ENCODE results near the gene TNFRSF25. TPM values are rescaled to one million over a fixed set of nuclear protein-coding genes. Genes with fewer than 3 reads are reported as not detected.
A peak's percentile ranks its signal among the peaks of the same experiment; 100 is the strongest.

The TNFRSF25 gene
- total and polyA plus RNA-seq, 2 of the 8 experiments (the other 6 are each of a cell fraction or from before 2014, with no cell fraction given) = 10.7 to 19.5 TPM

DNA sequence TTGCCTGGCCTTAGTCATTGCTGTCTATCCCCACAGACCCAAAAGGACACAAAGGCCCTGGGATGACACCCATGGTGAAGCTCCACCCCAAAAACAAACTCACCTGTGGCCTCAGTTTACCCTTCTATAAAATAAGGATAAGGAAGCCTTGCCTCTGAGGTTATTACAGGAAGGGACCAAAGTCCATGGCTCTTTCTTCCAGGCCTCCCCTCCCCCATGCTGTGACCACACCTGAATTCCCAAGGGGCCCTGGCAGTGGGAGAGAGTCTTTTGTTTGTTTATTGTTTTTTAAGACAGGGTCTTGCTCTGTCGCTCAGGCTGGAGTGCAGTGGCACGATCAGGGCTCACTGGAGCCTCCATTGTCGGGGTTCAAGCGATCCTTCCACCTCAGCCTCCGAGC is 10.5 kb upstream of the TNFRSF25 start:
- Histone ChIP-seq H2BK120ac (replicated peaks; ENCODE audit: low read depth, low read length) (no peak overlapping the region), H3K36me3 (ENCODE audit: control insufficient read depth in 2 of 4, insufficient read depth in 4 of 4, low read length in 3 of 4) (peaks cover 0 to 3% (median 0%) of the 10 kb centered on the region in 4 experiments; a peak in 2 of 8 replicates), H4K5ac (ENCODE audit: insufficient read length, low read depth, low read length) (no peak overlapping the region), H3K4me1 (replicated peaks in 1 of 4; ENCODE audit: control insufficient read depth in 3 of 4, insufficient read depth in 4 of 4, low read length in 3 of 4) (peaks cover 0 to 22% (median 14%) of the 10 kb centered on the region in 4 experiments; a peak in 6 of 7 replicates), H4K20me1 (replicated peaks in 1 of 2; ENCODE audit: control insufficient read depth in 1 of 2, insufficient read depth in 2 of 2, low read length in 2 of 2) (peaks cover 0 to 3% of the 10 kb centered on the region in 2 experiments), H3K27me3 (replicated peaks in 1 of 4; ENCODE audit: control insufficient read depth in 3 of 4, extremely low read depth in 1 of 4, insufficient read depth in 3 of 4, low read length in 3 of 4) (no peaks in the 10 kb centered on the region; a peak in 1 of 7 replicates), H3K4me3 (ENCODE audit: extremely low read depth in 1 of 4, insufficient read depth in 2 of 4, low read depth in 3 of 4, low read length in 4 of 4) (no peak overlapping the region), H2AFZ (ENCODE audit: low read length) (no peak overlapping the region), H3K14ac (ENCODE audit: insufficient read length) (no peak overlapping the region), H3K27ac (ENCODE audit: low read depth, low read length) (no peak overlapping the region), H3K56ac (replicated peaks; ENCODE audit: insufficient read length, low read depth, low read length) (no peak overlapping the region), H3K9ac (replicated peaks in 1 of 4; ENCODE audit: extremely low read depth in 1 of 4, low read depth in 3 of 4, low read length in 3 of 4) (no peak overlapping the region), H4K91ac (replicated peaks; ENCODE audit: insufficient read length, low read length) (no peak overlapping the region), H2BK12ac (ENCODE audit: low read depth, low read length) (0 out of 2 replicates have a peak overlapping the region, but pooled peaks have one; percentile 39), H3K18ac (ENCODE audit: extremely low read depth, low read length) (no peak overlapping the region), H2BK20ac (ENCODE audit: low read length) (no peak overlapping the region), H3K9me3 (ENCODE audit: insufficient read depth in 2 of 2, low read depth in 1 of 2, low read length in 1 of 2) (no peaks in the 10 kb centered on the region), H2BK15ac (ENCODE audit: low read length) (no peak overlapping the region), H2AK5ac (ENCODE audit: low read depth, low read length) (no peak overlapping the region), H3K23ac (ENCODE audit: insufficient read length) (no peak overlapping the region), H2BK5ac (ENCODE audit: low read depth, low read length) (no peak overlapping the region), H3K4me2 (ENCODE audit: insufficient read depth in 1 of 2, low read depth in 2 of 2, low read length in 2 of 2) (no peak overlapping the region), H3K23me2 (ENCODE audit: low read depth, low read length) (no peaks in the 10 kb centered on the region), H3K79me1 (ENCODE audit: low read depth, low read length) (no peaks in the 10 kb centered on the region), H3K4ac (replicated peaks; ENCODE audit: insufficient read length, low read depth, low read length) (no peak overlapping the region), H3K79me2 (ENCODE audit: control insufficient read depth in 1 of 2, insufficient read depth in 2 of 2, low read length in 2 of 2) (no peaks in the 10 kb centered on the region), H4K8ac (ENCODE audit: extremely low read depth, insufficient read depth, low read length) (no peak overlapping the region)
- POLR2A ChIA-PET (ENCODE audit: partially characterized antibody) = interaction anchor here (1.5 to 13.7 kb wide), 3 partner anchors 10 to 25 kb away, joined by 3 to 123 read pairs (median 4); no protein-coding TSS in a partner anchor
- FAIRE-seq = no peak
- WGBS, 2 experiments (ENCODE audit: extremely low coverage in 1 of 2, insufficient coverage in 1 of 2, insufficient read length in 1 of 2, insufficient replicate concordance in 2 of 2, low coverage in 1 of 2, low lambda C conversion rate in 2 of 2, missing lambda C conversion rate in 1 of 2) = 86% methylated on average over 5 of the region's 5 CpGs; no CpG with 5 or more reads in 1 of the 2 experiments
- CTCF ChIA-PET (ENCODE audit: partially characterized antibody) = interaction anchor here (0.7 to 6.6 kb wide), 15 partner anchors 9 to 58 kb away, joined by 3 to 87 read pairs (median 8); partner anchors contain the start of genes PLEKHG5 and TNFRSF25
- no peak for DNase-seq (ENCODE audit: low read depth in 1 of 2, low spot score in 2 of 2)
- TF ChIP-seq SAP30 (IDR thresholded peaks at IDR 0.05; ENCODE audit: insufficient read depth, insufficient replicate concordance, low read length) = no peak

Data from H1 (cell line).